ENCODE measurements around the gene TNFAIP8L3. TPM values are rescaled to one million over a fixed set of nuclear protein-coding genes. Genes with fewer than 3 reads are reported as not detected.

Gene TNFAIP8L3
- total RNA-seq, 1 experiment from 2014 or later: not detected

GRCh38 chr15:51051776-51052175 is 42.9 kb downstream of the TNFAIP8L3 start:
- H3K9me3 ChIP-seq: no peaks in the 10 kb centered on the region
- BruUV-seq (replicated peaks): no TSS peak
- H3K27me3 Mint-ChIP-seq (ENCODE audit: insufficient read depth, unreplicated experiment): no peaks in the 10 kb centered on the region
- no peak overlapping the region for H3K27ac Mint-ChIP-seq (ENCODE audit: unreplicated experiment)
- no peaks in the 10 kb centered on the region for H3K36me3 ChIP-seq (ENCODE audit: control insufficient read depth, insufficient read depth, low read length)
- peaks cover 5% of the 10 kb centered on the region for H3K36me3 Mint-ChIP-seq (ENCODE audit: insufficient read depth, unreplicated experiment)
- H3K4me1 ChIP-seq: no peaks in the 10 kb centered on the region
- H3K9me3 Mint-ChIP-seq (ENCODE audit: unreplicated experiment): no peaks in the 10 kb centered on the region
- intact Hi-C loops (cut with micrococcal nuclease; ENCODE audit: unreplicated experiment): no loop called here
- CTCF ChIA-PET: no interaction called here
- POLR2A ChIA-PET: no interaction called here
- TF ChIP-seq CTCF (IDR thresholded peaks at IDR 0.05; ENCODE audit: insufficient read depth in 1 of 2, low read depth in 1 of 2, low read length in 1 of 2, severe bottlenecking in 1 of 2, unreplicated experiment in 1 of 2): no peak
- H3K4me3 Mint-ChIP-seq (ENCODE audit: unreplicated experiment): no peak overlapping the region
- H3K4me3 ChIP-seq (ENCODE audit: low read depth, low read length): no peak overlapping the region
- H3K4me1 Mint-ChIP-seq (ENCODE audit: low read depth, unreplicated experiment): no peaks in the 10 kb centered on the region
- no peaks in the 10 kb centered on the region for H3K27me3 ChIP-seq (replicated peaks; ENCODE audit: control insufficient read depth, insufficient read depth, low read length)
- no peak for DNase-seq

GRCh38 chr15:51049081-51049480 is 45.6 kb downstream of the TNFAIP8L3 start:
- H3K36me3 ChIP-seq (ENCODE audit: control insufficient read depth, insufficient read depth, low read length): no peaks in the 10 kb centered on the region
- Mint-ChIP-seq H3K9me3 (ENCODE audit: unreplicated experiment) (no peaks in the 10 kb centered on the region), H3K36me3 (ENCODE audit: insufficient read depth, unreplicated experiment) (peaks cover 5% of the 10 kb centered on the region), H3K4me3 (ENCODE audit: unreplicated experiment) (no peak overlapping the region), H3K4me1 (ENCODE audit: low read depth, unreplicated experiment) (no peaks in the 10 kb centered on the region), H3K27me3 (ENCODE audit: insufficient read depth, unreplicated experiment) (no peaks in the 10 kb centered on the region), H3K27ac (ENCODE audit: unreplicated experiment) (no peak overlapping the region)
- no peak for TF ChIP-seq CTCF (IDR thresholded peaks at IDR 0.05; ENCODE audit: insufficient read depth in 1 of 2, low read depth in 1 of 2, low read length in 1 of 2, severe bottlenecking in 1 of 2, unreplicated experiment in 1 of 2)
- H3K4me3 ChIP-seq (ENCODE audit: low read depth, low read length): no peak overlapping the region
- intact Hi-C loops (cut with micrococcal nuclease; ENCODE audit: unreplicated experiment): no loop called here
- H3K27me3 ChIP-seq (replicated peaks; ENCODE audit: control insufficient read depth, insufficient read depth, low read length): no peaks in the 10 kb centered on the region
- no peaks in the 10 kb centered on the region for H3K9me3 ChIP-seq
- ChIA-PET CTCF (interaction anchor here (0.8 kb wide), 1 partner anchor 112 kb away, joined by 3 read pairs; no protein-coding TSS in a partner anchor), POLR2A (no interaction called here)
- H3K4me1 ChIP-seq: no peaks in the 10 kb centered on the region
- DNase-seq: no peak
- BruUV-seq (replicated peaks): no TSS peak

GRCh38 chr15:51048308-51048707 is 46.4 kb downstream of the TNFAIP8L3 start:
- ChIA-PET CTCF (interaction anchor here (0.6 kb wide), 1 partner anchor 1160 kb away, joined by 5 read pairs; no protein-coding TSS in a partner anchor), POLR2A (no interaction called here)
- Histone ChIP-seq H3K4me3 (ENCODE audit: low read depth, low read length) (no peak overlapping the region), H3K27me3 (replicated peaks; ENCODE audit: control insufficient read depth, insufficient read depth, low read length) (no peaks in the 10 kb centered on the region), H3K36me3 (ENCODE audit: control insufficient read depth, insufficient read depth, low read length) (no peaks in the 10 kb centered on the region), H3K9me3 (no peaks in the 10 kb centered on the region), H3K4me1 (no peaks in the 10 kb centered on the region)
- intact Hi-C loops (cut with micrococcal nuclease; ENCODE audit: unreplicated experiment): no loop called here
- no peak for TF ChIP-seq CTCF (IDR thresholded peaks at IDR 0.05; ENCODE audit: insufficient read depth in 1 of 2, low read depth in 1 of 2, low read length in 1 of 2, severe bottlenecking in 1 of 2, unreplicated experiment in 1 of 2)
- Mint-ChIP-seq H3K4me3 (ENCODE audit: unreplicated experiment) (no peak overlapping the region), H3K4me1 (ENCODE audit: low read depth, unreplicated experiment) (no peaks in the 10 kb centered on the region), H3K36me3 (ENCODE audit: insufficient read depth, unreplicated experiment) (peaks cover 5% of the 10 kb centered on the region), H3K27me3 (ENCODE audit: insufficient read depth, unreplicated experiment) (no peaks in the 10 kb centered on the region), H3K27ac (ENCODE audit: unreplicated experiment) (no peak overlapping the region), H3K9me3 (ENCODE audit: unreplicated experiment) (no peaks in the 10 kb centered on the region)
- BruUV-seq (replicated peaks): no TSS peak
- DNase-seq: no peak

Data from Caco-2 (cell line).